CD4-positive, alpha-beta T cell (primary cell): ENCODE results near the gene MTRF1L. TPM values are rescaled to one million over a fixed set of nuclear protein-coding genes. Genes with fewer than 3 reads are reported as not detected.

Experiments
- ATAC-seq: fragments of 200-7000 bp; cut with Tn5 transposase; one replicate; pipeline ENCODE4 v1.10.0; 2022; ENCODE audit warnings: mild to moderate bottlenecking; ENCODE audit not compliant: poor library complexity
- CTCF ChIA-PET: fragments of 350-600 bp; sonication (Branson Sonifier 250); formaldehyde crosslinking; loops from one replicate; lab custom pipeline; 2021; ENCODE audit warnings: antibody characterized with exemption, inconsistent platforms; lab: Charles Lee
- POLR2A ChIA-PET: fragments of 350-600 bp; sonication (Branson Sonifier 250); formaldehyde crosslinking; loops from one replicate; lab custom pipeline; 2021; ENCODE audit warnings: antibody characterized with exemption, inconsistent platforms; lab: Charles Lee
- DNase-seq, 14 experiments: peaks; one replicate each; pipeline ENCODE4 v3.0.0-alpha.2; 2013 to 2020; ENCODE audit warnings: mixed read lengths in 2 of 14
- H3K27ac ChIP-seq, 2 donors: one replicate each; pipeline versions ENCODE4 v1.5.1 to v1.7.0; 2013; ENCODE audit warnings: low read length in 2 of 2, low read depth in 1 of 2, mild to moderate bottlenecking in 1 of 2
- H3K27me3 ChIP-seq, 2 experiments: 1 replicate in 1 of 2; 2 replicates in 1 of 2; pipeline versions ENCODE4 v1.6.1 to v1.7.0; 2013; ENCODE audit warnings: low read length in 2 of 2, control low read depth in 1 of 2, mild to moderate bottlenecking in 1 of 2, moderate library complexity in 1 of 2; ENCODE audit not compliant: insufficient read depth in 2 of 2, control insufficient read depth in 1 of 2
- H3K36me3 ChIP-seq: one replicate; pipeline ENCODE4 v1.6.1; 2013; ENCODE audit warnings: low read length, control low read depth; ENCODE audit not compliant: insufficient read depth
- H3K4me1 ChIP-seq: one replicate; pipeline ENCODE4 v1.6.1; 2013; ENCODE audit warnings: low read length, control low read depth; ENCODE audit not compliant: insufficient read depth
- H3K4me3 ChIP-seq: one replicate; pipeline ENCODE4 v1.5.1; 2013; ENCODE audit warnings: mild to moderate bottlenecking, low read length, moderate library complexity
- H3K9me3 ChIP-seq, 2 experiments: 1 replicate in 1 of 2; 2 replicates in 1 of 2; pipeline versions ENCODE4 v1.6.1 to v1.7.0; 2013; ENCODE audit warnings: low read length in 2 of 2, mild to moderate bottlenecking in 2 of 2, control low read depth in 1 of 2, moderate library complexity in 1 of 2; ENCODE audit not compliant: control insufficient read depth in 1 of 2, insufficient read depth in 1 of 2
- H3K27ac Mint-ChIP-seq: one replicate; pipeline ENCODE4 v1.8.0; 2020; ENCODE audit warnings: mixed read lengths
- H3K27me3 Mint-ChIP-seq: one replicate; pipeline ENCODE4 v1.8.0; 2021; ENCODE audit warnings: mixed read lengths
- H3K36me3 Mint-ChIP-seq: one replicate; pipeline ENCODE4 v1.8.0; 2021; ENCODE audit warnings: low read depth, mixed read lengths
- H3K4me1 Mint-ChIP-seq: one replicate; pipeline ENCODE4 v1.8.0; 2021; ENCODE audit warnings: low read depth, mixed read lengths
- H3K4me3 Mint-ChIP-seq: one replicate; pipeline ENCODE4 v1.8.0; 2020; ENCODE audit warnings: mild to moderate bottlenecking, mixed read lengths
- H3K9me3 Mint-ChIP-seq: one replicate; pipeline ENCODE4 v1.8.0; 2020; ENCODE audit warnings: mixed read lengths
- intact Hi-C, 2 experiments: fragments of 100-400 bp; cut with DNase I in 1 of 2; cut with micrococcal nuclease in 1 of 2; formaldehyde crosslinking; loops; one replicate each; pipeline versions ENCODE4 v1.15.1 to v1.9.0; 2023 to 2025; cut with DNase I, micrococcal nuclease
- total RNA-seq, 174 experiments: library from RNA in 2 of 174; stranded (reverse) in 2 of 174; gene quantifications; one replicate each; pipeline ENCODE4 v1.2.3 and lab custom pipeline; 2021 to 2026
- TF ChIP-seq, protein P1 (sequence below): fragments of 200-600 bp; IDR thresholded peaks from one replicate; pipeline ENCODE4 v1.8.0; 2022; ENCODE audit warnings: antibody characterized with exemption, mild to moderate bottlenecking

Gene MTRF1L
- total RNA-seq, 2 experiments from 2014 or later = 9.3 to 11.2 TPM

- no peaks in the 10 kb centered on the region for H3K36me3 Mint-ChIP-seq
- no peaks in the 10 kb centered on the region for H3K27me3 ChIP-seq
- H3K4me1 ChIP-seq = no peaks in the 10 kb centered on the region
- H3K9me3 ChIP-seq = no peaks in the 10 kb centered on the region
- no peak overlapping the region for H3K27ac Mint-ChIP-seq
- peaks cover 59% of the 10 kb centered on the region for H3K27me3 Mint-ChIP-seq
- no peak for ATAC-seq
- ChIA-PET POLR2A (no interaction called here), CTCF (no interaction called here)
- no peak overlapping the region for H3K4me3 Mint-ChIP-seq
- H3K4me1 Mint-ChIP-seq = no peaks in the 10 kb centered on the region
- intact Hi-C loops = no loop called here
- no peak overlapping the region for H3K27ac ChIP-seq
- DNase-seq = no peak
- H3K9me3 Mint-ChIP-seq = no peaks in the 10 kb centered on the region
- TF ChIP-seq, protein P1, sequence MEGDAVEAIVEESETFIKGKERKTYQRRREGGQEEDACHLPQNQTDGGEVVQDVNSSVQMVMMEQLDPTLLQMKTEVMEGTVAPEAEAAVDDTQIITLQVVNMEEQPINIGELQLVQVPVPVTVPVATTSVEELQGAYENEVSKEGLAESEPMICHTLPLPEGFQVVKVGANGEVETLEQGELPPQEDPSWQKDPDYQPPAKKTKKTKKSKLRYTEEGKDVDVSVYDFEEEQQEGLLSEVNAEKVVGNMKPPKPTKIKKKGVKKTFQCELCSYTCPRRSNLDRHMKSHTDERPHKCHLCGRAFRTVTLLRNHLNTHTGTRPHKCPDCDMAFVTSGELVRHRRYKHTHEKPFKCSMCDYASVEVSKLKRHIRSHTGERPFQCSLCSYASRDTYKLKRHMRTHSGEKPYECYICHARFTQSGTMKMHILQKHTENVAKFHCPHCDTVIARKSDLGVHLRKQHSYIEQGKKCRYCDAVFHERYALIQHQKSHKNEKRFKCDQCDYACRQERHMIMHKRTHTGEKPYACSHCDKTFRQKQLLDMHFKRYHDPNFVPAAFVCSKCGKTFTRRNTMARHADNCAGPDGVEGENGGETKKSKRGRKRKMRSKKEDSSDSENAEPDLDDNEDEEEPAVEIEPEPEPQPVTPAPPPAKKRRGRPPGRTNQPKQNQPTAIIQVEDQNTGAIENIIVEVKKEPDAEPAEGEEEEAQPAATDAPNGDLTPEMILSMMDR = no peak
- no peaks in the 10 kb centered on the region for H3K36me3 ChIP-seq
- H3K4me3 ChIP-seq = no peak overlapping the region
Measured at GRCh38 chr6:152957796-152958195, 44.7 kb downstream of the MTRF1L start.

DNA sequence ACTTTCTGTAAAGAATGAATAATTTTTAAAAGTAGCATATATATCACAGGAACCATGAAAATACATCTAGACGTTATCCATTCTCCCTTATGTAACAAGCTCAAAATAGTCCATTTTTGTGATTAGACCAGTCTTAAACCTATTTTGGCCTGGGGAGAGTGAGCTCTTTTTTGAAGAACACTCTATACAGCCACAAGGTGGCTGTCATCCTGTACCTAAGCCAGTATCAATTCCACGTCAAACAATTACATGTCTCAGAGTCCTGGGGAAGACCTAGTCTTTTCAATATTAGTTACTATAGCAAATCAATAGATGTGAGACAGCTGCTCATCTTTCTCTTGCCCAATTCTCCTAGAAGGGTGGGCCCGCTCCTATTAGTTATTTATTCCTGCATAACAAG is 48.1 kb downstream of the MTRF1L start:
- Mint-ChIP-seq H3K4me3 (no peak overlapping the region), H3K27ac (no peak overlapping the region), H3K9me3 (no peaks in the 10 kb centered on the region), H3K4me1 (no peaks in the 10 kb centered on the region), H3K27me3 (peaks cover 54% of the 10 kb centered on the region), H3K36me3 (no peaks in the 10 kb centered on the region)
- H3K36me3 ChIP-seq = no peaks in the 10 kb centered on the region
- DNase-seq (no peak), ATAC-seq (no peak)
- H3K27me3 ChIP-seq = peaks cover 0 to 5% of the 10 kb centered on the region in 2 experiments
- CTCF ChIA-PET = interaction anchor here (0.5 kb wide), 1 partner anchor 1651 kb away, joined by 3 read pairs; no protein-coding TSS in a partner anchor
- no peak overlapping the region for H3K27ac ChIP-seq
- TF ChIP-seq, protein P1 = no peak
- no peaks in the 10 kb centered on the region for H3K4me1 ChIP-seq
- H3K9me3 ChIP-seq = no peaks in the 10 kb centered on the region
- intact Hi-C loops = no loop called here
- no peak overlapping the region for H3K4me3 ChIP-seq
- POLR2A ChIA-PET = no interaction called here

- no peaks in the 10 kb centered on the region for H3K36me3 Mint-ChIP-seq
- H3K27me3 ChIP-seq = peaks cover 8 to 11% of the 10 kb centered on the region in 2 experiments
- H3K4me1 Mint-ChIP-seq = peaks cover 5% of the 10 kb centered on the region
- H3K4me3 Mint-ChIP-seq = no peak overlapping the region
- peaks cover 53% of the 10 kb centered on the region for H3K27me3 Mint-ChIP-seq
- DNase-seq (peak in 3 of 14 experiments; percentile 13 to 23 (median 23)), ATAC-seq (no peak)
- H3K36me3 ChIP-seq = no peaks in the 10 kb centered on the region
- POLR2A ChIA-PET = interaction anchor here (0.7 kb wide), 1 partner anchor 9 kb away, joined by 3 read pairs; no protein-coding TSS in a partner anchor
- no peaks in the 10 kb centered on the region for H3K9me3 Mint-ChIP-seq
- intact Hi-C loops = no loop called here
- H3K4me1 ChIP-seq = peaks cover 6% of the 10 kb centered on the region
- H3K27ac Mint-ChIP-seq = no peak overlapping the region
- H3K4me3 ChIP-seq = no peak overlapping the region
- H3K27ac ChIP-seq = no peak overlapping the region
- CTCF ChIA-PET = no interaction called here
- TF ChIP-seq, protein P1 = peak; percentile 30
- H3K9me3 ChIP-seq = no peaks in the 10 kb centered on the region
Measured at GRCh38 chr6:152952866-152953509, 49.5 kb downstream of the MTRF1L start.
